GM06990 (cell line): ENCODE results near the gene PNRC2.
A peak's percentile ranks its signal among the peaks of the same experiment; 100 is the strongest.
"Not testable (repeated sequence)": the region's sequence is repeated elsewhere in the genome, so short reads cannot be mapped to it uniquely, and the experiment has no call there.

Experiments used
- DNase-seq: peaks from one replicate; pipeline ENCODE4 v3.0.0-alpha.2; 2011; ENCODE audit not compliant: insufficient read length; ENCODE audit errors: extremely low read depth
- H3K27me3 ChIP-seq: replicated peaks from 2 replicates; pipeline ENCODE4 v1.6.0; 2011; ENCODE audit warnings: low read length; ENCODE audit not compliant: control insufficient read depth, insufficient read depth
- H3K36me3 ChIP-seq: 2 replicates; pipeline ENCODE4 v1.5.1; 2011; ENCODE audit warnings: low read length; ENCODE audit not compliant: control insufficient read depth, insufficient read depth
- H3K4me3 ChIP-seq: replicated peaks from 2 replicates; pipeline ENCODE4 v1.5.1; 2011; ENCODE audit warnings: low read depth, mild to moderate bottlenecking, control low read depth, low read length
- CTCF ChIP-seq: IDR thresholded peaks from 2 replicates; pipeline ENCODE4 v1.5.1; 2011; ENCODE audit warnings: low read length, control low read depth, mild to moderate bottlenecking, inconsistent platforms; ENCODE audit not compliant: insufficient read depth, poor library complexity, severe bottlenecking

Gene PNRC2

GRCh38 chr1:23931491-23931880 lies 28.1 kb upstream of the PNRC2 start:
- H3K4me3 ChIP-seq, result no peak overlapping the region
- H3K27me3 ChIP-seq, result no peaks in the 10 kb centered on the region
- TF ChIP-seq CTCF, result no peak
- DNase-seq, result no peak
- no peaks in the 10 kb centered on the region for H3K36me3 ChIP-seq

- H3K36me3 ChIP-seq, result no peaks in the 10 kb centered on the region
- no peaks in the 10 kb centered on the region for H3K27me3 ChIP-seq
- no peak for TF ChIP-seq CTCF
- H3K4me3 ChIP-seq, result no peak overlapping the region
- DNase-seq, result no peak
Measured at GRCh38 chr1:23936481-23937176, 23.0 kb upstream of the PNRC2 start.

- no peak for DNase-seq
Measured at GRCh38 chr1:23947366-23947765, 12.3 kb upstream of the PNRC2 start.

GRCh38 chr1:23953020-23953419 lies 6.6 kb upstream of the PNRC2 start:
- no peak for DNase-seq
- Histone ChIP-seq H3K36me3 (no peaks in the 10 kb centered on the region), H3K27me3 (no peaks in the 10 kb centered on the region), H3K4me3 (no peak overlapping the region)
- TF ChIP-seq CTCF, result no peak

More at GRCh38 chr1:23947366-23947765, 12.3 kb upstream of the PNRC2 start:
- H3K27me3 ChIP-seq, result no peaks in the 10 kb centered on the region
- H3K36me3 ChIP-seq, result no peaks in the 10 kb centered on the region
- H3K4me3 ChIP-seq, result no peak overlapping the region
- TF ChIP-seq CTCF, result no peak

DNA sequence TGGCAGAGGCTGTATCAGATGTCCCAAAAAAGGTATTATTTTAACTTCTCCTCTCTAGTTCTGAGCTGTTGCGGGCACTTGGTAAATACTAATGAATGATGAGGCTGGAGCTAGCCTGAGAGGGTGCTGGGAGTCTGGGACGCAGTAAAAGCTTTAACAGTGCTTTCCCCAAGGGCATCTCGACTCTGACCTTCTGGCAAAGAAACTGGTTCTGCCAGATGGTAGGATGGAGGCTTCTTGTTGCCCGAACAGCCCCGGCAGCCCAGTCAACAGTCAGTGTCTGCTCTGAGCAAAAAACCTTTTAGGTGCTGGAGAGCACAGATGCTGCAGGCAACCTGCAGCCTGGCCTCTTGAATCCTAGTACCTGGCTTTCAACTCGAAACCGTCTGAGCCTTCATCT lies 2.5 kb upstream of the PNRC2 start:
- DNase-seq, result no peak
- no peak for TF ChIP-seq CTCF
- Histone ChIP-seq H3K36me3 (no peaks in the 10 kb centered on the region), H3K27me3 (no peaks in the 10 kb centered on the region), H3K4me3 (no peak overlapping the region)

DNA sequence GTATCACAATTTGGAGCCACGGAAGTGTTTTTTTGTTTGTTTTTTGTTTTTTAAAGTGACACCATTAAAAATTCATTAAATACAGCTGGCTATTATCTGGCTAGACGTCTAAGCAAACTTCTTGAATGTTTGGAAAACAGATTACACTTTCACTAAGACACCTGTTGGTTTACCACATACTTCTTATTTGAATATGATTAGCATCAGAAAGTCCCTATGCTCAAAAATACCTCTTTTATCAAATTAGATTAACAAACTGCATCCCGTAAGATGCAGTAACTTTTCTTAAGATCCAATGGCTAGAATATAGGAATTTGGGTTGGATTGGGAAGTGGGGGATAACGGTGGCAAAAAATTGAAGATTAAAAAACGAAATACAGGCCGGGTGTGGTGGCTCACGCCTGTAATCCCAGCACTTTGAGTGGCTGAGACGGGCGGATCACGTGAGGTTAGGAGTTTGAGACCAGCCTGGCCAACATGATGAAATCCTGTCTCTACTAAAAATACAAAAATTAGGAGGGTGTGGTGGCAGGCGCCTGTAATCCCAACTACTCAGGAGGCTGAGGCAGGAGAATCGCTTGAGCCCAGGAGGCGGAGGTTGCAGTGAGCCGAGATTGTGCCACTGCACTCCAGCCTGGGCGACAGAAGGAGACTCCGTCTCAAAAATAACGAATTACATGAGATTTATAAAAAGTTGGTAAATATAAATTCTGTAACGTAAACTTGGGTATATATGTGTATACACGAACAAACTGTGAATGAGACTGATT lies 1.4 kb upstream of the PNRC2 start:
- not testable (repeated sequence) for DNase-seq, H3K36me3 ChIP-seq, H3K27me3 ChIP-seq
- H3K4me3 ChIP-seq, result peak overlapping the region; percentile 94
